Mesenchymal stem cell (in vitro differentiated cells and primary cell): Measurements from ENCODE around the gene MOV10.
"Not testable (repeated sequence)": the region's sequence is repeated elsewhere in the genome, so short reads cannot be mapped to it uniquely, and the experiment has no call there.

Experiments used
- DNase-seq: peaks from one replicate; pipeline ENCODE4 v3.0.0-alpha.2; 2013
- H2AFZ ChIP-seq: one replicate; pipeline ENCODE4 v1.6.1; 2013; ENCODE audit warnings: low read depth, mild to moderate bottlenecking, control low read depth, inconsistent platforms, low read length, moderate library complexity
- H2AK5ac ChIP-seq: 2 replicates; pipeline ENCODE4 v1.6.1; 2013; ENCODE audit warnings: low read length, moderate library complexity, mild to moderate bottlenecking, inconsistent platforms; ENCODE audit not compliant: severe bottlenecking
- H2BK120ac ChIP-seq: one replicate; pipeline ENCODE4 v1.6.1; 2013; ENCODE audit warnings: low read depth, mild to moderate bottlenecking, inconsistent platforms, low read length, moderate library complexity
- H2BK12ac ChIP-seq, 2 experiments: one replicate each; pipeline ENCODE4 v1.6.1; 2013; ENCODE audit warnings: inconsistent platforms in 2 of 2, low read length in 2 of 2, mild to moderate bottlenecking in 2 of 2, moderate library complexity in 2 of 2, control low read depth in 1 of 2
- H2BK15ac ChIP-seq: one replicate; pipeline ENCODE4 v1.6.1; 2013; ENCODE audit warnings: mild to moderate bottlenecking, low read depth, inconsistent platforms; ENCODE audit not compliant: poor library complexity, severe bottlenecking
- H2BK5ac ChIP-seq: 2 replicates; pipeline ENCODE4 v1.6.1; 2013; ENCODE audit warnings: low read depth, mild to moderate bottlenecking, low read length, control low read depth, inconsistent platforms; ENCODE audit not compliant: poor library complexity, severe bottlenecking
- H3K14ac ChIP-seq, 2 experiments: one replicate each; pipeline ENCODE4 v1.6.1; 2013; ENCODE audit warnings: inconsistent platforms in 2 of 2, low read length in 2 of 2, control low read depth in 1 of 2, mild to moderate bottlenecking in 1 of 2, moderate library complexity in 1 of 2
- H3K18ac ChIP-seq, 2 experiments: one replicate each; pipeline ENCODE4 v1.6.1; 2013; ENCODE audit warnings: inconsistent platforms in 2 of 2, low read length in 2 of 2, control low read depth in 1 of 2, low read depth in 1 of 2, mild to moderate bottlenecking in 1 of 2
- H3K23ac ChIP-seq, 2 experiments: one replicate each; pipeline ENCODE4 v1.6.1; 2013; ENCODE audit warnings: inconsistent platforms in 2 of 2, low read length in 2 of 2, mild to moderate bottlenecking in 2 of 2, moderate library complexity in 2 of 2, control low read depth in 1 of 2
- H3K27ac ChIP-seq: 2 replicates; pipeline ENCODE4 v1.5.1; 2013; ENCODE audit warnings: mild to moderate bottlenecking, moderate library complexity, low read length, control low read depth, inconsistent platforms; ENCODE audit not compliant: poor library complexity, severe bottlenecking
- H3K27me3 ChIP-seq, 2 experiments: 2 replicates each; pipeline versions ENCODE4 v1.6.1 to v1.7.0; 2013; ENCODE audit warnings: low read length in 2 of 2, mild to moderate bottlenecking in 2 of 2, moderate library complexity in 2 of 2, control low read depth in 1 of 2, inconsistent platforms in 1 of 2; ENCODE audit not compliant: control insufficient read depth in 1 of 2, insufficient read depth in 1 of 2
- H3K36me3 ChIP-seq, 2 experiments: 2 replicates each; pipeline versions ENCODE4 v1.6.1 to v1.7.0; 2013; ENCODE audit warnings: low read length in 2 of 2, control low read depth in 1 of 2, inconsistent platforms in 1 of 2, low read depth in 1 of 2, mild to moderate bottlenecking in 1 of 2; ENCODE audit not compliant: insufficient read depth in 2 of 2, control insufficient read depth in 1 of 2
- H3K4ac ChIP-seq, 2 experiments: one replicate each; pipeline ENCODE4 v1.6.1; 2013; ENCODE audit warnings: inconsistent platforms in 2 of 2, low read length in 2 of 2, mild to moderate bottlenecking in 2 of 2, moderate library complexity in 2 of 2, control low read depth in 1 of 2, low read depth in 1 of 2
- H3K4me1 ChIP-seq: 2 replicates; pipeline ENCODE4 v1.6.1; 2013; ENCODE audit warnings: low read depth, low read length, control low read depth; ENCODE audit not compliant: control insufficient read depth, insufficient read depth
- H3K4me2 ChIP-seq: 2 replicates; pipeline ENCODE4 v1.6.1; 2013; ENCODE audit warnings: low read length, mild to moderate bottlenecking, inconsistent platforms; ENCODE audit not compliant: poor library complexity, severe bottlenecking
- H3K4me3 ChIP-seq, 2 experiments: 2 replicates each; pipeline versions ENCODE4 v1.5.1 to v1.7.0; 2013; ENCODE audit warnings: low read length in 2 of 2, mild to moderate bottlenecking in 2 of 2, control low read depth in 1 of 2, low read depth in 1 of 2; ENCODE audit not compliant: insufficient read depth in 1 of 2
- H3K79me1 ChIP-seq: replicated peaks from 2 replicates; pipeline ENCODE4 v1.6.1; 2013; ENCODE audit warnings: mild to moderate bottlenecking, control low read depth, low read length, inconsistent platforms; ENCODE audit not compliant: poor library complexity, severe bottlenecking
- H3K9ac ChIP-seq: 2 replicates; pipeline ENCODE4 v1.7.0; 2013; ENCODE audit warnings: mild to moderate bottlenecking, low read length, moderate library complexity
- H3K9me3 ChIP-seq: 2 replicates; pipeline ENCODE4 v1.7.0; 2013; ENCODE audit warnings: mild to moderate bottlenecking, low read length; ENCODE audit not compliant: control insufficient read depth
- H4K8ac ChIP-seq: one replicate; pipeline ENCODE4 v1.6.1; 2013; ENCODE audit warnings: inconsistent platforms, mild to moderate bottlenecking, low read length, moderate library complexity
- H4K91ac ChIP-seq: one replicate; pipeline ENCODE4 v1.6.1; 2013; ENCODE audit warnings: mild to moderate bottlenecking, low read length, inconsistent platforms
- WGBS: methylation state at CpG from one replicate; pipeline ENCODE4 v1.1.7; 2013; ENCODE audit warnings: mixed read lengths; 5-methylcytosine and 5-hydroxymethylcytosine counted together

MOV10 gene

DNA sequence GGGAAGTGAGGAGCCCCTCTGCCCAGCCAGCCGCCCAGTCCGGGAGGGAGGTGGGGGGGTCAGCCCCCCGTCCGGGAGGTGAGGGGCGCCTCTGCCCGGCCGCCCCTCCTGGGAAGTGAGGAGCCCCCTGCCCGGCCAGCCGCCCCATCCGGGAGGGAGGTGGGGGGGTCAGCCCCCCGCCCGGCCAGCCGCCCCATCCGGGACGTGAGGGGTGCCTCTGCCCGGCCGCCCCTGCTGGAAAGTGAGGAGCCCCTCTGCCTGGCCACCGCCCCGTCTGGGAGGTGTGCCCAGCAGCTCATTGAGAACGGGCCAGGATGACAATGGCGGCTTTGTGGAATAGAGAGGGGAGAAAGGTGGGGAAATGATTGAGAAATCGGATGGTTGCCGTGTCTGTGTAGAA lies 34.0 kb upstream of the MOV10 start:
- not testable (repeated sequence) for H3K18ac ChIP-seq, H3K4ac ChIP-seq, DNase-seq, H3K9ac ChIP-seq, H3K14ac ChIP-seq, H3K79me1 ChIP-seq, H2AFZ ChIP-seq, H4K8ac ChIP-seq, H3K4me3 ChIP-seq, H2BK12ac ChIP-seq, H2BK15ac ChIP-seq, H3K4me2 ChIP-seq, H3K23ac ChIP-seq, H2BK5ac ChIP-seq, H2BK120ac ChIP-seq, H3K4me1 ChIP-seq, H2AK5ac ChIP-seq, H4K91ac ChIP-seq, H3K9me3 ChIP-seq, H3K27ac ChIP-seq, H3K27me3 ChIP-seq
- H3K36me3 ChIP-seq, result peaks cover 0 to 20% of the 10 kb centered on the region in 2 experiments
- 98% methylated on average over 19 of the region's 23 CpGs for WGBS

DNA sequence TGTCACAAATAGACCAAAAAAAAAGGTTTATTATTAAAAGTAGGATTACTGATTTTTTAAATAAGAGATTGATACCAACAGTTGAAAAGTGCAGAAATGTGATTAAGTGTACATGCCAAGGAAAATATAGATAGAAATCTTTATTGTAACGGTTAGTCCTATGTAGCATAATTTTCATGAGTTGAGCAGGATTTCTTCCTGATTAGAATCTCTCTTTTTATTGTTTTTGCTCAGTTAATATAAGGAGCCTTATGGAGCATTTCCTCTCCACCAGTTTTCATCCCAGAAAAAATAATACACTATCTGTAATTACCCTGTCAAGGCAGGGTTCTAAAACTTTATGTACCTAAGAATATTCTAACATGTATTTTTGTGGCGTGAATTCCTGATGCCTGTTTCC lies 31.4 kb upstream of the MOV10 start:
- no peak for DNase-seq
- Histone ChIP-seq H3K27me3 (no peaks in the 10 kb centered on the region), H3K79me1 (no peaks in the 10 kb centered on the region), H3K14ac (no peak overlapping the region), H2AK5ac (no peak overlapping the region), H3K23ac (no peak overlapping the region), H4K91ac (no peak overlapping the region), H3K9me3 (no peaks in the 10 kb centered on the region), H3K4me2 (no peak overlapping the region), H3K4ac (no peak overlapping the region), H3K9ac (no peak overlapping the region), H2BK5ac (no peak overlapping the region), H2BK120ac (no peak overlapping the region), H2BK12ac (no peak overlapping the region), H3K4me1 (peaks cover 3% of the 10 kb centered on the region), H2AFZ (no peak overlapping the region), H3K36me3 (peaks cover 3 to 35% of the 10 kb centered on the region in 2 experiments), H3K4me3 (no peak overlapping the region), H2BK15ac (no peak overlapping the region), H4K8ac (no peak overlapping the region), H3K27ac (no peak overlapping the region), H3K18ac (no peak overlapping the region)
- WGBS, result no CpG with 5 or more reads among the region's 2 CpGs

DNA sequence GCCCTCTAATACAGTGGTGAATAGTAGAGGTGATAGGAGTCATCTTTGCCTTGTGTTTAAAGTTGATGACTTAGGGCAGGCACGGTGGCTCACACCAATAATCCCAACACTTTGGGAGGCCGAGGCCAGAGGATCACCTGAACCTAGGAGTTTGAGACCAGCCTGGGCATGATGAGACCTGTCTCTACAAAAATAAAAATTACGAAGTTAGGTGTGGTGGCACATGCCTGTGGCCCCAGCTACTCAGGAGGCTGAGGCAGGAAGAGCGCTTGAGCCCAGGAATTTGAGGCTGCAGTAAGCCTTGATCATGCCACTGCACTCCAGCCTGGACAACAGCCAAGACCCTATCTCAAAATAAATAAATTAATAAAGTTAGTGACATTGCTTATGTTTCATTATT lies 28.2 kb upstream of the MOV10 start:
- H3K4me3 ChIP-seq, result no peak overlapping the region
- no peak overlapping the region for H2BK12ac ChIP-seq
- H2BK5ac ChIP-seq, result no peak overlapping the region
- no peak overlapping the region for H3K23ac ChIP-seq
- no peak overlapping the region for H3K18ac ChIP-seq
- H3K27me3 ChIP-seq, result no peaks in the 10 kb centered on the region
- no peak overlapping the region for H2BK15ac ChIP-seq
- H2AK5ac ChIP-seq, result no peak overlapping the region
- H4K91ac ChIP-seq, result no peak overlapping the region
- H4K8ac ChIP-seq, result no peak overlapping the region
- no peak overlapping the region for H3K4ac ChIP-seq
- no peak overlapping the region for H2BK120ac ChIP-seq
- H3K4me2 ChIP-seq, result no peak overlapping the region
- no peak for DNase-seq
- no peak overlapping the region for H3K9ac ChIP-seq
- 95% methylated on average over 4 of the region's 4 CpGs for WGBS
- no peak overlapping the region for H3K14ac ChIP-seq
- no peak overlapping the region for H2AFZ ChIP-seq
- peaks cover 9 to 65% of the 10 kb centered on the region in 2 experiments for H3K36me3 ChIP-seq
- H3K9me3 ChIP-seq, result no peaks in the 10 kb centered on the region
- peaks cover 3% of the 10 kb centered on the region for H3K4me1 ChIP-seq
- no peak overlapping the region for H3K27ac ChIP-seq
- H3K79me1 ChIP-seq, result peaks cover 3% of the 10 kb centered on the region

DNA sequence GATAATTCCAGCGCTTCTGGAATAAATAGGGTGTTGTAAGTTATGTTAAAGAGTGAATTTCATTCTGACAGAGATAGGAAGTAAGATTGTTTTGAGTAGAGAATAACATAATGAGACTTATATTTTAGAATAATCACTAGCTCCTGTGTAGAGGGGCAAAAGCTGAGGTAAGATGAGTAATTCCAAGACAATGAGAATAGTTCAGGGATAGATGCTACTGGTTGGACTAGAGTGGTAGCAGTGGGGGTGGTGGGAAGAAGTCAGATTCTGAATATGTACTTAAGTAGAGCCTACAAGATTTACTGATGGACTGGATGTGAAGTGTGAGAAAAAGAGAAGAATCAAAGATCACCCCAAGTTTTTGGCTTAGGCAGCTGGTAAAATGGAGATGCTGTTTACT lies 23.3 kb upstream of the MOV10 start:
- Histone ChIP-seq H3K79me1 (peaks cover 4% of the 10 kb centered on the region), H3K4me3 (no peak overlapping the region), H2BK120ac (no peak overlapping the region), H3K9me3 (no peaks in the 10 kb centered on the region), H2AFZ (no peak overlapping the region), H3K9ac (no peak overlapping the region), H3K27ac (peak overlapping the region; percentile 20), H3K4ac (no peak overlapping the region), H3K18ac (no peak overlapping the region), H3K14ac (no peak overlapping the region), H3K27me3 (no peaks in the 10 kb centered on the region), H3K4me2 (no peak overlapping the region), H3K36me3 (peaks cover 16 to 95% of the 10 kb centered on the region in 2 experiments), H4K8ac (no peak overlapping the region), H2BK12ac (no peak overlapping the region), H3K4me1 (peaks cover 2% of the 10 kb centered on the region), H2AK5ac (no peak overlapping the region), H3K23ac (no peak overlapping the region), H4K91ac (no peak overlapping the region), H2BK5ac (no peak overlapping the region), H2BK15ac (no peak overlapping the region)
- no peak for DNase-seq
- no CpG with 5 or more reads among the region's 1 CpG for WGBS
